HepG2 (cell line): ENCODE measurements around the gene ABCA2. TPM values are rescaled to one million over a fixed set of nuclear protein-coding genes. Genes with fewer than 3 reads are reported as not detected.

ENCODE experiments used
- FOXK1 ChIP-seq: sonication (generic); formaldehyde crosslinking; IDR thresholded peaks from 2 replicates; pipeline ENCODE4 v1.4.0; 2020; ENCODE audit warnings: low read depth, missing genetic modification reagents, borderline replicate concordance
- HNF1B ChIP-seq: sonication (generic); formaldehyde crosslinking; IDR thresholded peaks from 2 replicates; pipeline ENCODE4 v1.5.1; 2020; ENCODE audit warnings: mild to moderate bottlenecking, moderate library complexity, missing genetic modification reagents
- LCORL ChIP-seq, 2 experiments: fragments of 450-650 bp in 1 of 2; sonication (generic) in 1 of 2; formaldehyde crosslinking in 1 of 2; IDR thresholded peaks; 2 replicates each; pipeline versions ENCODE4 v1.5.0 to v1.6.1; 2017 to 2020; ENCODE audit warnings: antibody characterized with exemption in 1 of 2, missing genetic modification reagents in 1 of 2
- RCOR2 ChIP-seq: IDR thresholded peaks from 2 replicates; pipeline ENCODE4 v1.6.1; 2016; ENCODE audit warnings: missing biosample characterization, missing genetic modification reagents
- SIN3B ChIP-seq: fragments of 150-350 bp; IDR thresholded peaks from 2 replicates; pipeline ENCODE4 v1.6.1; 2014; ENCODE audit warnings: low read length
- ZFYVE20 ChIP-seq: sonication (generic); formaldehyde crosslinking; IDR thresholded peaks from 2 replicates; pipeline ENCODE4 v1.8.0; 2023; ENCODE audit warnings: low read depth, mild to moderate bottlenecking, moderate library complexity, missing genetic modification reagents, borderline replicate concordance
- ZNF331 ChIP-seq: sonication (generic); formaldehyde crosslinking; IDR thresholded peaks from 2 replicates; pipeline ENCODE4 v1.4.0; 2020; ENCODE audit warnings: missing genetic modification reagents
- ZNF431 ChIP-seq: sonication (generic); formaldehyde crosslinking; IDR thresholded peaks from 2 replicates; pipeline ENCODE4 v1.9.0; 2022; ENCODE audit warnings: missing genetic modification reagents, low read depth, mild to moderate bottlenecking, borderline replicate concordance
- ZNF501 ChIP-seq: sonication (generic); formaldehyde crosslinking; IDR thresholded peaks from 2 replicates; pipeline ENCODE4 v1.5.1; 2020; ENCODE audit warnings: mild to moderate bottlenecking, moderate library complexity, missing genetic modification reagents
- ZNF607 ChIP-seq: sonication (generic); formaldehyde crosslinking; IDR thresholded peaks from 2 replicates; pipeline ENCODE4 v1.5.1; 2020; ENCODE audit warnings: missing genetic modification reagents, mild to moderate bottlenecking, borderline replicate concordance
- ZNF703 ChIP-seq: sonication (generic); formaldehyde crosslinking; IDR thresholded peaks from 2 replicates; pipeline ENCODE4 v1.5.1; 2020; ENCODE audit warnings: missing genetic modification reagents, mild to moderate bottlenecking, moderate library complexity, borderline replicate concordance
- ZNF720 ChIP-seq: sonication (generic); formaldehyde crosslinking; IDR thresholded peaks from 2 replicates; pipeline ENCODE4 v1.4.0; 2020; ENCODE audit warnings: missing genetic modification reagents
- ZNF781 ChIP-seq: sonication (generic); formaldehyde crosslinking; IDR thresholded peaks from 2 replicates; pipeline ENCODE4 v1.5.1; 2020; ENCODE audit warnings: borderline replicate concordance, mild to moderate bottlenecking, missing genetic modification reagents; ENCODE audit errors: not compliant biosample characterization
- polyA plus RNA-seq, 8 experiments: library from polyadenylated mRNA; depleted of rRNA in 3 of 8; stranded (reverse) in 7 of 8; unstranded in 1 of 8; fragments of >200 nt; fragmentation: Illumina TruSeq in 4 of 8; extraction: Trizol in 4 of 8; gene quantifications; 2 replicates each; pipeline versions ENCODE4 v1.2.1 to v1.2.3, GENCODE V29; 2011 to 2016; ENCODE audit warnings: low read depth in 4 of 8, missing spikeins in 1 of 8, mixed read lengths in 1 of 8; ENCODE audit not compliant: insufficient read depth in 1 of 8
- total RNA-seq, 5 experiments: library from RNA; depleted of rRNA; stranded (reverse); fragments of >200 nt; fragmentation: Illumina TruSeq; extraction: Trizol; gene quantifications; 2 replicates each; pipeline ENCODE4 v1.2.3, GENCODE V29; 2016; ENCODE audit warnings: low read depth in 1 of 5
- TF ChIP-seq, protein P1 (sequence below), 2 experiments: fragments of 450-650 bp in 1 of 2; sonication (generic) in 1 of 2; formaldehyde crosslinking in 1 of 2; IDR thresholded peaks; 2 replicates each; pipeline versions ENCODE4 v1.6.1 to v1.8.0; 2016 to 2022; ENCODE audit warnings: antibody characterized with exemption in 1 of 2, mild to moderate bottlenecking in 1 of 2, missing genetic modification reagents in 1 of 2
- TF ChIP-seq, protein P2 (sequence below): sonication (generic); IDR thresholded peaks from 2 replicates; pipeline ENCODE4 v1.6.1; 2016; ENCODE audit warnings: low read depth, borderline replicate concordance
- TF ChIP-seq, protein P3 (sequence below): sonication (generic); formaldehyde crosslinking; IDR thresholded peaks from 2 replicates; pipeline ENCODE4 v1.8.0; 2022; ENCODE audit warnings: missing genetic modification reagents, mild to moderate bottlenecking, borderline replicate concordance

Gene ABCA2
- total and polyA plus RNA-seq, 2 of the 13 experiments (the other 11 are each of a cell fraction or from before 2014, with no cell fraction given): 2.9 to 19.2 TPM

DNA sequence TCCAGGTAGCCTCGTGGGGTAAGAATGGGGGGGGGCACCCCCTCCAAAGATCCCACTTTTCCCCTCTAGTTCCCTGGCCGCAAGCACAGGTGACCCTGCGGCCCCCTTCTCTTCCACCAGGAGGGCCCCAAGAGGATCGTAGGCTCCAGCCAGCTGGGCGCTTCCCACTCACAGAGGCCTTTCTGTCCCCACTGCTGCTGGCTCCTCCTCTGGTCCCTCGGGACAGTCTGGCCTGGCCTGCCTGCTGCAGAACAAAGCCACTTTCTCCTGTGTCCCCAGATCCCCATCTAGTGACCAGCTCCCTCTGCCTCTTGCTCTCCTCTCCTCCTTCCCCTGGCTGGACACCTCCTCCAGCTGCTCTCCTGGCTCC lies 42.9 kb upstream of the ABCA2 start (continued):
- TF ChIP-seq, protein P1, sequence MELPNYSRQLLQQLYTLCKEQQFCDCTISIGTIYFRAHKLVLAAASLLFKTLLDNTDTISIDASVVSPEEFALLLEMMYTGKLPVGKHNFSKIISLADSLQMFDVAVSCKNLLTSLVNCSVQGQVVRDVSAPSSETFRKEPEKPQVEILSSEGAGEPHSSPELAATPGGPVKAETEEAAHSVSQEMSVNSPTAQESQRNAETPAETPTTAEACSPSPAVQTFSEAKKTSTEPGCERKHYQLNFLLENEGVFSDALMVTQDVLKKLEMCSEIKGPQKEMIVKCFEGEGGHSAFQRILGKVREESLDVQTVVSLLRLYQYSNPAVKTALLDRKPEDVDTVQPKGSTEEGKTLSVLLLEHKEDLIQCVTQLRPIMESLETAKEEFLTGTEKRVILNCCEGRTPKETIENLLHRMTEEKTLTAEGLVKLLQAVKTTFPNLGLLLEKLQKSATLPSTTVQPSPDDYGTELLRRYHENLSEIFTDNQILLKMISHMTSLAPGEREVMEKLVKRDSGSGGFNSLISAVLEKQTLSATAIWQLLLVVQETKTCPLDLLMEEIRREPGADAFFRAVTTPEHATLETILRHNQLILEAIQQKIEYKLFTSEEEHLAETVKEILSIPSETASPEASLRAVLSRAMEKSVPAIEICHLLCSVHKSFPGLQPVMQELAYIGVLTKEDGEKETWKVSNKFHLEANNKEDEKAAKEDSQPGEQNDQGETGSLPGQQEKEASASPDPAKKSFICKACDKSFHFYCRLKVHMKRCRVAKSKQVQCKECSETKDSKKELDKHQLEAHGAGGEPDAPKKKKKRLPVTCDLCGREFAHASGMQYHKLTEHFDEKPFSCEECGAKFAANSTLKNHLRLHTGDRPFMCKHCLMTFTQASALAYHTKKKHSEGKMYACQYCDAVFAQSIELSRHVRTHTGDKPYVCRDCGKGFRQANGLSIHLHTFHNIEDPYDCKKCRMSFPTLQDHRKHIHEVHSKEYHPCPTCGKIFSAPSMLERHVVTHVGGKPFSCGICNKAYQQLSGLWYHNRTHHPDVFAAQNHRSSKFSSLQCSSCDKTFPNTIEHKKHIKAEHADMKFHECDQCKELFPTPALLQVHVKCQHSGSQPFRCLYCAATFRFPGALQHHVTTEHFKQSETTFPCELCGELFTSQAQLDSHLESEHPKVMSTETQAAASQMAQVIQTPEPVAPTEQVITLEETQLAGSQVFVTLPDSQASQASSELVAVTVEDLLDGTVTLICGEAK (IDR thresholded peaks at IDR 0.05): no peak
- TF ChIP-seq, protein P1 (CRISPR knock-in tag; IDR thresholded peaks at IDR 0.05): no peak
- no peak for TF ChIP-seq RCOR2 (CRISPR knock-in tag)
- no peak for TF ChIP-seq ZNF607 (CRISPR knock-in tag)
- TF ChIP-seq ZNF781 (CRISPR knock-in tag): no peak
- peak; percentile 52; the same call in 1 of the 2 replicates for TF ChIP-seq ZNF501 (CRISPR knock-in tag)
- TF ChIP-seq HNF1B (CRISPR knock-in tag): 0 out of 2 replicates have a peak, but pooled peaks have one; percentile 41
- TF ChIP-seq, protein P2, sequence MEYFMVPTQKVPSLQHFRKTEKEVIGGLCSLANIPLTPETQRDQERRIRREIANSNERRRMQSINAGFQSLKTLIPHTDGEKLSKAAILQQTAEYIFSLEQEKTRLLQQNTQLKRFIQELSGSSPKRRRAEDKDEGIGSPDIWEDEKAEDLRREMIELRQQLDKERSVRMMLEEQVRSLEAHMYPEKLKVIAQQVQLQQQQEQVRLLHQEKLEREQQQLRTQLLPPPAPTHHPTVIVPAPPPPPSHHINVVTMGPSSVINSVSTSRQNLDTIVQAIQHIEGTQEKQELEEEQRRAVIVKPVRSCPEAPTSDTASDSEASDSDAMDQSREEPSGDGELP: 0 out of 2 replicates have a peak, but pooled peaks have one; percentile 23
- TF ChIP-seq ZNF703 (CRISPR knock-in tag): no peak
- TF ChIP-seq LCORL (IDR thresholded peaks at IDR 0.05): no peak
- peak; percentile 62; the same call in 1 of the 2 replicates for TF ChIP-seq LCORL (CRISPR knock-in tag; IDR thresholded peaks at IDR 0.05)
- no peak for TF ChIP-seq ZNF431
- no peak for TF ChIP-seq ZFYVE20 (CRISPR knock-in tag)
- TF ChIP-seq FOXK1: no peak
- TF ChIP-seq ZNF331 (CRISPR knock-in tag): no peak
- no peak for TF ChIP-seq SIN3B
- no peak for TF ChIP-seq ZNF720
- TF ChIP-seq, protein P3, sequence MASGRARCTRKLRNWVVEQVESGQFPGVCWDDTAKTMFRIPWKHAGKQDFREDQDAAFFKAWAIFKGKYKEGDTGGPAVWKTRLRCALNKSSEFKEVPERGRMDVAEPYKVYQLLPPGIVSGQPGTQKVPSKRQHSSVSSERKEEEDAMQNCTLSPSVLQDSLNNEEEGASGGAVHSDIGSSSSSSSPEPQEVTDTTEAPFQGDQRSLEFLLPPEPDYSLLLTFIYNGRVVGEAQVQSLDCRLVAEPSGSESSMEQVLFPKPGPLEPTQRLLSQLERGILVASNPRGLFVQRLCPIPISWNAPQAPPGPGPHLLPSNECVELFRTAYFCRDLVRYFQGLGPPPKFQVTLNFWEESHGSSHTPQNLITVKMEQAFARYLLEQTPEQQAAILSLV (CRISPR knock-in tag): no peak
